Fibroblast of lung (primary cell): ENCODE results near the gene RIMS1.

ENCODE experiments used
- CTCF ChIP-seq, 2 donors: IDR thresholded peaks in 1 of 2; conservative IDR thresholded peaks in 1 of 2; 1 replicate in 1 of 2; 2 replicates in 1 of 2; pipeline ENCODE4 v1.5.1; 2011 to 2012; ENCODE audit warnings: low read length in 2 of 2, control low read depth in 1 of 2, inconsistent platforms in 1 of 2, low read depth in 1 of 2, mild to moderate bottlenecking in 1 of 2
- EZH2 ChIP-seq: IDR thresholded peaks from 2 replicates; pipeline ENCODE4 v1.5.1; 2012; ENCODE audit warnings: low read length, control low read depth, mild to moderate bottlenecking; ENCODE audit errors: missing control alignments

- TF ChIP-seq CTCF (conservative IDR thresholded peaks at IDR 0.05 in 1 of 2, IDR thresholded peaks at IDR 0.05 in 1 of 2; ENCODE audit: low read depth in 1 of 2, low read length in 2 of 2) (no peak), EZH2 (no peak)
These were observed 161.7 kb downstream of the RIMS1 start for GRCh38 chr6:72048080-72048479.
